NCI-H1436 (cell line): Measurements from ENCODE around the gene TGM6.

Experiments used
- DNase-seq: peaks from one replicate; lab custom pipeline; 2025; lab: John Stamatoyannopoulos, UW

TGM6 gene

DNA sequence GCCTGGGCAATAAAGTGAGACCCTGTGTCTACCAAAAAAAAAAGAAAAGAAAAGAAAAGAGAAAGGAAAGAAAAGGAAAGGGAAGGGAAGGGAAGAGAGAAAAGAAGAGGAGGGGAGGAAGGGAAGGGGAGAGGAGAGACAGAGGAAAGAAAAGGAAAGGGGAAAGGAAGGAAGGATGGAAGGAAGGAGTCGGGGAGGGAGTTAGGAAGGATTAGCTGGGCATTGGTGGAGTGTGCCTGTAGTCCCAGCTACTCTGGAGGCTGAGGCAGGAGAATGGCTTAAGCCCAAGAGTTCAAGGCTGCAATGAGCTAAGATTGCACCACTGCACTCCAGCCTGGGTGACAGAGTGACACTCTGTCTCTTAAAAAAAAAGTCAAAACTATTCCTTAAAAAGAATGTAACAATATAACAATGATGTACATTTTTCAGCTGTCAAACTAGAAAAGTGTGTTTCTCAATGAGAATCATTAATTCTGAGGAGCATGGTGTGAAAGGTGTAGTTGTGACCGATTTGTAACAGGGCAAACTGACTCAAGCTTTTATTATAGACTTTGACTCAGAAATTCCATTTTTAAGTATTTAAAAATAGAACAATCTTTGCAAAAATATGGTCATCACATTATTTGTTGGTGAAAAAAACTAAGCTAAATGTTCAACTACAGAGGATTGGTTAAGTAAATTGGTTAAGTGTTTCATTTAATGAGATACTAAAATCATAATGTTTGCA lies 75.2 kb downstream of the TGM6 start:
- DNase-seq: no peak

DNA sequence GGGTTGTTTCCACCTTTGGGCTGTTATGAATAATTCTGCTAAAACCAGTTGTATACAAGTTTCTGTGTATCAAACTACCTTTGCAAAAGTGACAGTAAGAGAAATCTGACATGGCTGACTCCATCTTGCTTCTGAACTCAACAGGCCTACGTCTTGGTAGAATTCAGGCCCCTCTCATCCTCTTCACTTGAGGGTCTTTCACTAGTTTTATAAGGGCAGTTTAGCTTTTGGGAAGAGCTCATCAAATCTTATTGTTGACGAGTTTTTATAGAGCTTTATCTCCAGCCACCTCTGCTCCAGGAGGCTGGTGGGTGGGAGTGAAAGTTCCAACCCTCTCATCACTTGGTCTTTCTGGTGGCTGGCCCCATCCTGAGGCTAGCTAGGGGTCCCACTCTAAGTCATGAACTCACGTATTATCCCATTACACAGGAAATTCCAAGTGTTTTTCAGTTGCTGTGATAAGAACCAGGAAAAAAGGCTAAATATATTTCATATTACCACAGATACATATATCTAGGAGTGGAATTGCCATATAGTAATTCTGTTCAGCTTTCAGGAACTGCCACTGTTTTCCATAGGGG lies 78.3 kb downstream of the TGM6 start:
- DNase-seq: no peak

DNA sequence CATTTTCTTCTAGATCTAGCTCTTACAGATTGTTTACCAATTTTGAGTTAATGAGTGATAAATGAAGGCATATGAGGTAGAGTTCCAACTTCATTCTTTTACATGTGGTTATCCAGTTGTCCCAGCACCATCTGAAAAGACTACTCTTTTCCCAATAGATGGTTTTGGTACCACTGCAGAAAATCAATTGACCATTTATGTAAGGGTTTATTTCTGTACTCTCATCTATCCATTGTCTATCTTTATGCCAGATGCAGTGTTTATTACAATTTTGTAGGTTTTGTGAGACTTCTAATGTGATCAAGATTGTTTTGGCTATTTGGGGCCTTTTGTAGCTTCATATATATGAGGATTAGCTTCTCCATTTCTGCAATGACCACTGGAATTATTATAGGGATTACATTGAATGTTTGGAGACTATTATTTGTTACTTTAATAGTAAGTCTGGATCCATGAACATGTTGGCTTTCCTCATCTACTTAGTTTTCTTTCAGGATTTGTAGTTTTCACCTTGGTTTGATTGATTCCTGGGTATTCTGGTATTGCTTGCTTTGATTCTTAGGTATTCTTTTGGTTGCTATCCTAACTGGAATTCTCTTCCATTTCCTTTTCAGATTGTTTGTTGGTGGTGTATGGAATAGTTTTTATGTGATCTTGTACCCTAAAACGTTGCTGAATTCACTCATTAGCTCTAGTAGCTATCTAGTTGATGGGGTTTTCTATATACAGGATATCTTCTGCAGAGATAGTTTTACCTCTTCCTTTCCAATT lies 79.5 kb downstream of the TGM6 start:
- no peak for DNase-seq

DNA sequence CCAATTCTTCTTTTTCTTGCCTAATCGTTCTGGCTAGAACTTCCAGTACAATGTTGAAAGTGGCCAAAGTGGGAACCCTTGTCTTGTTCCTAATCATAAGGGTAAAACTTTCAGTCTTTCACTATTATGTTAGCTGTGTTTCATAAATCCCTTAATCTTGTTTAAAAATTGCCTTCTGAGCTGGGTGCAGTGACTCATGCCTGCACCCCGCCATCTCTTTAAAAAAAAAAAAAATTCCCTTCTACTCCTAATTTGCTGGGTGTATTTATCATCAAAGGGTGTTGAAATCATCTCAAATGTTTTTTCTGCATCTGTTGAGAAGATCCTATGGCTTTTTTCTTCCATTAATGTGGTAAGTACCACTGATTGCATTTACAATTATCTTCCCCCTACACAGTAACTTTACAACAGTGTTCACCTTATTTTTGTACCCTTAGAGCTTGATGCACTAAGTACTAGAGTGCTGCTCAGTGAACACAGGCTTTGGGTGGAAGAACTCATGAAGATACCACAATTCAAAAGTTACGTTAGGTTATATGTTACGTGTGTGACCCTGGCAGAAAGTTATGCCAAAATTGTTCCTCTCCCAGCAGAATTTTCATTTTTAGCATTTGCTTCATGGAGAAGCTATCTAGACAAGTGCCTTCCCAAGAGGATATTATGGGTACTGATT lies 80.2 kb downstream of the TGM6 start:
- no peak for DNase-seq

DNA sequence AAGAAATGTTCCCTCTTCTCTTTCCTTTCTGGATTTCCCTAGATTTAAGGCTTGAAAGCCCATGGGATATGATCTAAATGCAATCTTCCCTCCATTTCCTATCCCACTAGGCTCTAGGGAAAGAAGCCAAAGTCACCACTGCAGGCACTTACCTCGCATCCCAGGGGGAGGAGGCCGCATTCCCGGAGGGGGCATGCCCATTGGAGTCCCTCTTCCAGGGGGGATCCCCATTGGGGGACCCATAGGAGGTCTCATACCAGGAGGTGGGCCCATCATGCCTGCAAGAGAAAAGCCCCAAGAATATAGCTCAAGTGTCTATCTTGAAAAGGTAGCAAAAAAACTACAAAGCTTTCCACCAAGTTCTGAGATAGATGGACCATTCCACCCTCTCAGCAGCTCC lies 81.8 kb downstream of the TGM6 start:
- no peak for DNase-seq

DNA sequence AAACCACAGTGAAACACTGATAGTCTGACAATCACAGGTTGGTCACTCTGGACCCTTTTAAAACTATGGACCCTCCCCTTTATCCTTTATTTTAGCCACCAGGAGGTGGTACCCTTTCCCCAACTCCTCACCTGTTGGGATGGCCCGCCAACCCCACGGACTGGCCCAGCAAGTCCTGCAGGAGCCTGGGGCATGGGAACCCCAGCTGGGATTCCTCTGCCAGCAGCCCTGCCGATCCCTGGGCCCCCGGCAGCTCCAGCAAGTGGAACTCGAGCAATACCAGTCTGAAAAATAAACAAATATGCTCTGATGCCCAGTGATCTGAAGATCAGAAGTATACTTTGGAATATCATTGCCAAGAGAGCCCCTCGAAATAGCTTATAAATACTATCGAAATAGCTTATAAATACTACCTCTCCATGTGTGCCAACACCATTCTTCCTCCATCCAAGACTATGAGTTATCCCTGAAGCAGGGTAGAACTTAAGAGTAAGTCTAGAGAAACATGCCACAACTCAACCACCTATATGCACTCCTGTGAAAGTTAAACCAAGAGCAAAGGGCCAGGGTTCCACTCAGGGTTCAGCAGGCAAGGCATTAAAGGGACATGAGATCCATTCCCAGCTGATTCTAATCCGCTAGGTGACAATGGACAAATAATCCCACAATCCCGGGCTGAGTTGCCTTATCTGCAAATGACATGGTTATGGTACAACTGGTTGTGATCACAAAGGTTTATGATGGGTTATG lies 83.1 kb downstream of the TGM6 start:
- no peak for DNase-seq

DNA sequence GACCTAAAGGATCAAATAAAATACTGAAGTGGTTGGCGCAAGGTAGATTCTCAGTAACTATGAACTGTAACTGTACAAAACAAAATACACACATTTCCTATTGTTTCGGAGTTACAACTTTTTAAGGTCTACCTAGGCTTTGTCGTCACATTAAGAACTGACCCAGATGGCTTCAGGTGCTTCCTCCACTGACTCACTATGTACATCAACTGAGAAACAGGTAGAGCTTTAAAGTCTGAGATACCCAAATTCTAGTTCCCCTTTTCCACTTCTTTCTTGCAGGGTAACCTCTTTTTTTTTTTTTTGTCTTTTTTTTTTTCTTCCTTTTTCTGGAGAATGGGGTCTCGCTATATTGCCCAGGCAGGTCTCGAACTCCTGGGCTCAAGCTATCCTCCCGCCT lies 84.4 kb downstream of the TGM6 start:
- no peak for DNase-seq

DNA sequence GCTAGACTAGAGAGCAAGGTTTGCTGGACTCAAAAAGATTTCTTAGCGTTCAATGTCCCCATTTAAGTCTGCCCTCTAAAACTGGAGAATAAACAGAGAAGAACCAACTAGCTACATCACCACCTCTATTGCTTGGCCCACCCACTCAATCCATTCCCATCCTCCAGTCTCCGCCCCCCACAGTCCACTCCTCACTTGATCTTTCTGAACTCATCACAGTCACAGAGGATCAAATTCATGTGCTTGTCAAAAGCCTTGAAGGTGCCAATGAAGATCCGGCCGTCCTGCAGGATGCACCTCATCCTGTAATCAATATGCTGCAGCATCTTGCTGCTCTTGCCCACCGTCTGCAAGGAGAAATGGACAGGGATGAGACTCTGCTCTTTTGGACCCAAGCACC lies 86.7 kb downstream of the TGM6 start:
- no peak for DNase-seq

DNA sequence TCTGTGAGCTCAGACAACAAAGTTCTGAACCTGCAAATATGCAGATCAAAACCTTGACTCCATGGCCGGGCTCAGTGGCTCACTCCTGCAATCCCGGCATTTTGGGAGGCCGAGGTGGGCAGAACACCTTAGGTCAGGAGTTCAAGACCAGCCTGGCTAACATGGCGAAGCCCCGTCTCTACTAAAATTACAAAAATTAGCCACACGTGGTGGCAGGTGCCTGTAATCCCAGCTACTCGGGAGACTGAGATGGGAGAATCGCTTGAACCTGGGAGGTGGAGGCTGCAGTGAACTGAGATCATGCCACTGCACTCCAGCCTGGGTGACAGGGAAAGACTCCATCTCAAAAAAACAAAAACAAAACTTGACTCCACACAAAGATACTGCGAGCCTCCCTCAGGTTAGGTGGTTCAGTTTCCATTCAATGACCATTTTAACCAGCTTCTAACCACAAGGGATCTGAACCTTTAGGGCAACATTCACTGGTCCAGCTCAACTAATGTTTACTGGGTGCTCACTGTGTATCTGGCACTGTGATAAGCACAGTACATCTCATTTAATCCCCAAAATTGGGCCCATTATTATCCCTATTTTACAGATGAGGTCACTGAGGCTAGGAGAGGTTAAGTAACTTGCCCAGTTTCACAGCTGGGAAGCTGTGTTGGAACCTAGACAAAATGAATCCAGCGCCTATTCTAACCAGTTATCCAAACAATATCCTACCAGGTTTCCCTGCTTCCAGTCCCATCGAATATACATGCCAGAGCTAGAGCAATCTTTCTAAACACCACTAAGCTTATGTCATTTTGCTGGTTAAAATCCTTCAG lies 88.1 kb downstream of the TGM6 start:
- DNase-seq: no peak

DNA sequence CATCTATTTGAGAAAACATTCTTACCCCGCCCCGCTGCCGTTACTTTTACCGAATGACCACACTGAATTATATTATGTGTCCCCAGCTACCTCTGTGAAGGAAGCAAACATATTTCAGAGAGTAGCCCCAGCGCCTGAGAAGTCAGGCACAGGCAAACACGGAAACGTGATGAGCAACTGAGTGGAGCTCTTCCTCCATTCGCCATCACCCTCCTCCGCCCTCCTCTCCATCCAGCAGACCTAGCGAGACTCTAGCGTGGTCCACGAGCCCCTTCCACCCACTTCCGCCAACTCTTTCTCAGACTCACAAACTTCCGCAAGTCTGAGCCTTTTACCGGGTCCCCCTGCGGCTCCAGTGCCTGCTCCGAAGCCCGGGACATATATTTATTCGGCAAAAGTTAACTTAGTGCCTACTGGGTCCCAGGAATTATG lies 89.3 kb downstream of the TGM6 start:
- peak; percentile 36 for DNase-seq

DNA sequence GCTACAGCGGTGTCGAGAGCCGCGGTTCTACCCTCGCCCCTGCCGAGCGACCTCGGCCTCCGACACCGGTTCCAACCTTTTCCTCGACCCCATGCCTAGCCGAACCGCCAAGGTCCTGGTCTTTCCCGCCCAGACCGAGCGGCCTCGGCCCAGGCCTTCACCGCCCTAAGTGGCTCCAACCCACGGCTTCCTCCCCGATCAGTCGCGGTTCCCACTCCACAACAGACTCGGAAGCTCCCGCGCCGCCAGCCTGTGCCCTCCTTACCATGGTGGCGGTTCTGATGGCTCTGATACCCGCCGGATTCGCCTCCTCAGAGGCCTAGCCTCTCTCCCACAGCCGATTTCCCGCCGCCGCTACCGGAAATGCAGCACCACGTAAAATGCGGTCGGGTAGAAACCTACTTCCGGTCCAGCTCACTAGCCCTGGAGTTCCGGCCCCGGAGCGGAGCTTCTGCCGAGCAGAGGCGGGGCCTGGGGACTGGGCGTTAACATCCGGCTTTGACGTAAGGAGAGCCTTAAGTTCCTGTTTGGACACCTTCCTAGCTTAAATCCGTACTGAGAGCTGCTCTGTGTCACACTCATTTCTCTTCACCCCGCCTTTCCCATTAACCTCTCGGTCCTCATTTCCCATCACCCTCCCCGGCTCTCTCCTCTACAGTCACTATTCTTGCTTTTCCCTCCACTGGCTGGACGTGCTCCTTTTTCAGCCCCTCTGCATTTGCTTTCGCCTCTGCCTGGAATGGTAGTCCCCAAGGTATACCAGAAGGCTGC lies 89.9 kb downstream of the TGM6 start, which contains the start of gene SNRPB:
TSS of gene SNRPB (minus strand) at position 367 of the 771 bp plus-strand sequence. CDS start at position 268, 99 bp downstream.
- DNase-seq: peak; percentile 97

DNA sequence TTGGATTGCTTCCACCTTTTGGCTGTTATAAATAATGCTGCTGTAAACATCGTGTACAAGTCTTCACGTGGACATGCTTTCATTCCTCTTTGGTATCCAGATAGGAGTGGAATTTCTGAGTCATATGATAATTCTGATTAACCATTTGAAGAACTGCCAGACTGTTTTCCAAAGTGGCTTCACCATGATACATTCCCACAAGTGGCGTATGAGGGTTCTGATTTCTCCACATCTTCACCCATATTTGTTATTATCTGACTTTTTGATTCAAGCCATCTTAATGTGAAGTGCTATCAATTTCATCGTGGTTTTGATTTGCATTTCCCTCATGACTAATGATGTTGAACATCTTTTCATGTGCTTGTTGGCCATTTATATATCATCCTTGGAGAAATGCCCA lies 92.8 kb downstream of the TGM6 start:
- DNase-seq: no peak

DNA sequence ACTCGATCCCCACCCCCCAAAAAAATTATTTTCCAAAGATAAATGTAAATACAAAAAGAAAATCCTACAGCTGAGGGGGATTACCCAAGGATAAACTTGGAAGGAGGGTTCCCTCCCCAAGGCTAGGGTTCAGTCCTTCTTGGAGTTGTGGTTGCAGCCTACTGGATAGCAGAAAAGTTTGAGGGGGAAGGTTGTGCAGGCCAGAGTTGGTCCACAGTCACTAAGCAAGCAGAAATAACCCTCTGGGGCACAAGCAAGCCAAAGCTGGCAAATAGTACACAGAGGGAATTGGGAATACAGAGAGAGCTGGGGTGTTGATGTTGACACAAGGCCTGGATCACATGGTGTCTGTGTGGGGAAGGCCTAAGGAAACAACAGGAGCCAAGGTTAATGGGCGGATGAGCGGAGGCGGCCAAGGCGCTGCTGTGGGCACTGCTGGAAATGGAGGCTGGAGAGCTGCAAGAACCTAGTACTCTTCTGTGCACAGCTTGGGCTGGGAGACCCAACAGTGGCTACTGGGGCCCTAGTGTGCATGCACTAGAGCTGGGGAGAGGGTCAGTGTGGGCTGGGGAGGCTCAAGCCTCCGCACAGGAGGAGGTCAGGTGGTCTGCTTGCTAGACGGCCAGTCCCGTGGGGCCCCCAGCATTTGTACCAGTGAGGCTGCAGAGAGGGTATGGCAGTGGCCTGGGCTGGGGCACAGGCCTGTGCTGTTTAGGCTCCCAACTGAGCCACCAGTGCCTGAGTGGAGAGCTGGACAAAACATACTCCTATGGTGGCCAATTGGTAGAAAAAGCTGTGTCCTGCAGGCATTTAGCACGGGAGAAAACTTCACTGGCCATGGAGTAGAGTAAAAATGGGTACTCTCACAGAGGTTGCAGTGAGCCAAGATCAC lies 95.4 kb downstream of the TGM6 start:
- DNase-seq: no peak

DNA sequence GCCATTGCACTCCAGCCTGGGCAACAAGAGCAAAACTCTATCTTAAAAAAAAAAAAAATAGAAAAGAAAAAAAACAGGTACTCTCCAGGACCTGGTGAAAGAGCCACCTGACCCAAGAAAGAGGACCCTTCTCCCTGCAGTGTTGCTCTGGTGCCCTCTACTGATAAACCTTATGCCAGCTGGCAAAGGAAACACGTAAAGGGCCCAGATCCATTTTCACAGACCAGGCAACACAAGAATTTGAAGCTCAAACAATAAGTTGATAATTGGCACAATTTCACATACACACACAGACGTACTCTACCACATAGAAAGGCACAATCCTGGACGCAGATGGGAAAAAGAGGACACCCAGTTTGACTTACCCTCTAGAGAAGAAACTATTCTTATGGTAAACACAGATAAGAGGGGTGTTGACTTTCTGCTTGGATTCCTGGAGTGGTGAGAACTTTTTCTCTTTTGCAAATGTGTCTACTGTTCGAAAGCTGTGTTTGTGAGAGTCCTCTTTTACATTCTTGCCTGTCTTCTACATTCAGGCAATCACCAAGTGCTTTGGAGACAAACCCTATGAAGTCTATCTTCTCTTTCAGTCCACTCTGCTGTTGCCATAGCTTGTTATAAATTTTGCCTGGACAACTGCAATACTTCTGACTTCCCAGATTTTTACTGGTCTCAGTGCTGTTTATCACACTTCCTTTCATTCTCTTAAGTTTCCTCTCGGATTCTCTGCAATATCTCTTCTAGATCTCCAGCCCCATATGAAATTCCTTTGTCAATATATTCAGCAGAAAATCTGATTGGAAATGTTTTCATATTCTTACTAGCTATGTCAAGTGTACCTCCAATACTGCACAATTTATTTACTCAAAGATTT lies 96.3 kb downstream of the TGM6 start:
- no peak for DNase-seq

DNA sequence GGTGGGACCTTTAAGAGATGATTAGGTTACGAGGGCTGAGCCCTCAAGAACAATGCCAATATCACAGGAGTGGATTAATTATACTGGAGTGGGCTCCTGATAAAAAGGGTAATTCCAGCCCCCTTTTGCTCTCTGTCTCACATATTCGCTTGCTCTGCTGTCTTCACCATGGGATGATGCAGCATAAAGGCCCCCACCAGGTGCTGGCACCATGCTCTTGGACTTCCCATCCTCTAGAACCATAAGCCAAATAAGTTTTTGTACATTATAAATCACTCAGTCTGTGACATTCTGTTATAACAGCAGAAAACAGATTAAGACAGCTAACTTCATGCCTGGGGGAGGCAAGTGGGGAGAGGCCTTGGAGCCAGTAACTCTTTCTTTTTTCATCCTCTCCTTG lies 99.7 kb downstream of the TGM6 start:
- DNase-seq: no peak
